G401.6 (cell line): ENCODE results near the gene TRA2A.
"Not testable (repeated sequence)": the region's sequence is repeated elsewhere in the genome, so short reads cannot be mapped to it uniquely, and the experiment has no call there.

Experiments
- FAIRE-seq: peaks from 2 replicates; lab custom pipeline; 2012; peaks lifted over from hg19 to GRCh38; lab: Jason Lieb, UNC

TRA2A gene

DNA sequence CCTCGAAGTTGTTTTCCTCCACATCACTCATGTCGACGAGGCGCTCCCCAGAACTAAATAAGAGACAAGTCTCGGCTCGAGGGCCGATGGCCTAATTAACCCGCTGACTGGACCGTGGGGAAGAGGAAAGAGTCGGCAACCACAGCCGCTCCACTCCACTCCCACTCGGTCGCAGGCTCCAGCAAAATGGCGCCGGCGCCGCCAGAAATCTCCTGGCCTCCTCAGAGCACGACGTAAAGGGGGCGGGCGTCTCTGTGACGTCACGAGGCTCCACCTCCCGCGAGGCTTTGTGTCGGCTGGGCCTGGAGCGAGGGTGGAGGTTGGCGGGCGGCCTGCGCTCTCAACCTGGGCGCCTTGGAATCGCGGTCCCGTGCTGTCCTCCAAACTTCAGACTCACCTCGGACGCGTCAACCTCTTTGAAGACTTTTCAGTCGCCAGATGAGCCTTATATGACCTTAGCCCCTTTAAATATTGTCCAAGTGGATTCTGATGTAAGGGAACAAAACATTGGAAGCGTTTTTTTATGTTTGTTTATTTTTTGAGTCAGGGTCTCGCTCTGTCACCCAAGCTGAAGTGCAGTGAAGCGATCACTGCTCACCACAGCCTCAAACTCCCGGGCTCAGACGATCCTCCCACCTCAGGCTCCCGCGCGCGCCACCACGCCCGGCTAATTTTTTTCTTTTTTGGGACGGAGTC, at the start of gene TRA2A:
TSS of gene TRA2A (minus strand) at position 188 of the 696 bp plus-strand sequence. CDS start at position 31, 157 bp downstream.
- FAIRE-seq: peak; percentile 97

GRCh38 chr7:23570592-23571200, 38.9 kb upstream of the TRA2A start:
- FAIRE-seq: peak; percentile 95

DNA sequence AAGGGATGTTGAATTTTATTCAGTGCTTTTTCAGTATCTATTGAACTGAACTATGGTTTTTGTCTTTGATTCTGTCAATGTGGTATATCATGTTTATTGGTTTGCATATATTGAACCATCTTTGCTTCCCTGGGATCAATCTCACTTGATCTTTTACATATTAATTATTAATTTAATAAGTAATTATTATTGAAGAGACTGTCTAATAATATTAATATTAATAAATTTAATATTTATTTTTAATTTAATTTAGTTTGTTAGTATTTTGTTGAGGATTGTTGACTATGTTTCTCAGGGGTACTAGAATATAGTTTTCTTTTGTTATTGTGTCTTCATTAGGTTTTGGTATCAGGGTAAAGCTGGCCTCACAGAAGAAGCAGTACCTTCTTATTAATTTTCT, 26.5 kb upstream of the TRA2A start:
- FAIRE-seq: peak; percentile 95

- FAIRE-seq: no peak
Observed at GRCh38 chr7:23547662-23548061, 15.9 kb upstream of the TRA2A start.

GRCh38 chr7:23546897-23547572, 15.3 kb upstream of the TRA2A start:
- peak; percentile 100 for FAIRE-seq

DNA sequence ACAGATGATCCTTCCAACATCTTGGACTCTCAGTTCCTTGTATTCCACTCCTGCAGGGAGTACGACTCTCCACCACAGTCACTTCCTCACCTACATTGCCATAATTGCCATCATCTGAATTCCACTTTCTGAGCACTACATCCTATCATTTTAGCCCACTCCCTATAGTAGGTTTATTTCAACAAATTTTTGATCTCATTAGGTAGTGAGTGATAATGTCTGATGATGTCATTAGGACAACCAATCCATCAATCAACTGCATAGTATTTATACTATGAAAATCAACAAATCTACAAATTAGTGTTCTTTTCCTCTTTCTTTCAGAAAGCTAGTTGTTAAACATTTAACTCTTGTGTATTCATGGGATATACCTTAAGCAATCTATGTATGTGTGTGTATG, 13.7 kb upstream of the TRA2A start:
- FAIRE-seq: peak; percentile 56

DNA sequence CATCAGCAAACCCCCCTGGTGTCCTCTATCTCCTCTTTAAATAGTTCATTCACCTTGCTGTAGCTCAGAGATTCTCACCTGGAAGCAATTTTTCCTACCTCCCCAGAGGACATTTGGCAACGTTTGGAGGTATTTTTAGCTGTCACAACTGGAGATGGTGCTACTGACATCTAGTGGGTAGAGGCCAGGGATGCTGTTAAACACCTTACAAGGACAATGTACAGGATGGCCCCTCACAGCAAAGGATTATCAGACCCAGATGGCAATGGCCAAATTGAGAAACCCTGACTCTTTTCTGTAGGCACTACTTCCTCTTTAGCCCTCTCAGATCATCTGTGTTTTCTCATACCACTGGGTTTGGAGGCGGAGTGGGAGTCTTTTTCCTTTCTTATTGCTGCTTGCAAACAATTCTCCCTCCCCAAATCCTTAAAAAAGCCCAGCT, 13.2 kb upstream of the TRA2A start:
- peak; percentile 95 for FAIRE-seq

- no peak for FAIRE-seq
Observed at GRCh38 chr7:23542752-23543151, 11.0 kb upstream of the TRA2A start.

DNA sequence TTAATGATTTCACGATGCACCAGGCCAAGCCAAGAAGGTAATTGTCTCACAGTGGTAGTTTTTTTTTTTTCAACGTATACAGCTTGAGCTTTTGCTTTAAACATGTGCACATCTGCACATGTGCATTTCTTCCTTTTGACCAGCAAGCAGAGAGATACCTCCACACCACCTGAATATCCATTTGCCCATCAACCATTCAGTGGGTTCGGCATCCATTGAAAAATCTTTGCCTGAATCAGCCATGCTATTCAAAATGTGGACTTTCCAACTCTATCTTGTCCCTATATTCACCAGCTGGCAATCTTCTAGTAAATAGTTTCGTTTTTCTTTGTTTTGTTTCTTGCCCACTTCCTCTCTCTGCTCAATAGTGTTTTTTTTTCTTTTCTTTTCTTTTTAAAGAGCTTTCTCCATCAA, 7.7 kb upstream of the TRA2A start:
- peak; percentile 11 for FAIRE-seq

- no peak for FAIRE-seq
Observed at GRCh38 chr7:23538301-23538700, 6.5 kb upstream of the TRA2A start.

- peak; percentile 65 for FAIRE-seq
Observed at GRCh38 chr7:23533238-23533604, 1.4 kb upstream of the TRA2A start.

DNA sequence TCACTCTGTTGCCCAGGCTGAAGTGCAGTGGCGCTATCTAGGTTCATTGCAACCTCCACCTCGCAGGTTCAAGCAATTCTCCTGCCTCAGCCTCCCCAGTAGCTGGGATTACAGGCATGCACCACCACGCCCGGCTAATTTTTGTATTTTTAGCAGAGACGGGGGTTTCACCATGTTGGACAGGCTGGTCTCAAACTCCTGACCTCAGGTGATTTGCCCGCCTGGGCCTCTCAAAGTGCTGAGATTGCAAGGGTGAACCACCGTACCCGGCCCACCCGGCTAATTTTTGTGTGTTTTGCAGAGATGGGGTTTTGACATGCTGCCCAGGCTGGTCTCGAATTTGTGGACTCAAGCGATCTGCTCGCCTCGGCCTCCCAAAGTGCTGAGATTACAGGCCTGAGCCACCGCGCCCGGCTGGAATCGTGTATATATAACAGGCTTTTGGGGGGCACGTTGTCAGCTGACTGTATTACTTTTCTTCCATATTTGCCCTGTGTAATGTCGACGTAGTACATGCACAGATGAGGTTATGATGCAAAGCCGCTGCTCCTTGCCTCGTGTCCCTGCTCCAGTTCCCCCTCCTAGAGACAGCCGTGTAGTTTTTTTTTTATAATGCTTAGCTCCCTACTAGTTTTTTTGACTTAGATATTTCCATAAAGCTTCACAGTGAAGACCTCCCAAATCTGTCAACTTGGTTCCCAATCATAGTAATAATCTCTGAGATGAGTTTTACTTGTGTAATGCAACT, 883 bp upstream of the TRA2A start:
- FAIRE-seq: no peak

- no peak for FAIRE-seq
Observed at GRCh38 chr7:23531050-23531793, 559 bp downstream of the TRA2A start.

- peak; percentile 33 for FAIRE-seq
Observed at GRCh38 chr7:23530405-23530804, 1.4 kb downstream of the TRA2A start.

GRCh38 chr7:23529262-23529859, 2.4 kb downstream of the TRA2A start:
- no peak for FAIRE-seq

DNA sequence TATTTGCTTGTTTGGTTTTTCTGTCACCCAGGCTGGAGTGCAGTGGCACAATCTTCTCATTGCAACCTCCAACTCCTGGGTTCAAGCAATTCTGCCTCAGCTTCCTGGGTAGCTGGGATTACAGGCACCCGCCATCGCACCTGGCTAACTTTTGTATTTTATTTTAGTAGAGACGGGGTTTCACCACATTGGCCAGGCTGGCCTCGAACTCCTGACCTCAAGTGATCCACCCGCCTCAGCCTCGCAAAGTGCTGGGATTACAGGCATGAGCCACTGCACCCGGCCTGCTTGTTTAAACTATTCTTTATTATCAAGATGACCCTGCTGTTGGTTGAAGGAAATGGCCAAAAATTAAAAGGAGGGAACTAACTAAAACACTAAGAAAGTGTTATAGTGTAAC, 6.2 kb downstream of the TRA2A start:
- FAIRE-seq: not testable (repeated sequence)

DNA sequence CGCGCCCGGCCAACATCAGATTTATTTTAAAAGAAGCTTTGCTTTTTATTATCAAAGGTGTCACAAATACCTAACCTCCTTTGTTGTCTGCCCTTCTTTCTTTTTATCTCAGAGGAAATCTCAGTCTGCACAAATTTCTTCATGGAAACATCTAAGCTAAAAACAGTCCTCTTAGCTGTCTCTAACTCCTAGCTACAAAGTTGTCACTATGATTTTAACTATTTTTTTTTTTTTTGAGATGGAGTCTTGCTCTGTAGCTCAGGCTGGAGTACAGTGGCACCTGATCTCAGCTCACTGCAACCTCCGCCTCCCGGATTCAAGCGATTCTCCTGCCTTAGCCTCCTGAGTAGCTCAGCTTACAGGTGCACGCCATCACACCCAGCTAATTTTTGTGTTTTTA, 7.3 kb downstream of the TRA2A start:
- no peak for FAIRE-seq

DNA sequence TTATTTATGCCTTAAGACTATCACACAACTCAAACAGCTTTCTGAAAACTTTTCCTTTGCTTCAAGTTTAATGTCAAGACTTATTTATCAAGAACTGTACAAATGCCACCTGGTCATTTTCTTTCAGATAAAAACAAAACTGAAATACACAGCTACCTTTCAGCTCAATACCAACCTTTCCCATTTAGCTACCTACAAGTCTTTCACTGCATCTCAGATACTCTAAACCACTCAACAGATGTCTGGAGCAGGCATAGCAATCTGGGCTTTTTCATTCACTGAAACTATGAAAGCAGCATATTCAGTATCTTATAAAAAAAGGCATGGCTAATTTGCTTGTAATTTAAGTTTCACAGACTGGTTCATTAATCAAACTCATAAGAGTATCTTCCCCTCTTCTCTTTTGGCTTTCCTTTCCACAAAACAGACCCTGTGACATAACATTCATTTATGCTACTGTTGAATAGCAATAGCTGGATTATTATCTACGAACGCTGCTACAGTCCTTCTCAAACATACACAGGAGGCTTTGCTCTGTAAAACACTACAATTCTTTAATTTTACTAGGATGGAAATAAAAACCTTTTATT, 8.2 kb downstream of the TRA2A start:
- peak; percentile 67 for FAIRE-seq

DNA sequence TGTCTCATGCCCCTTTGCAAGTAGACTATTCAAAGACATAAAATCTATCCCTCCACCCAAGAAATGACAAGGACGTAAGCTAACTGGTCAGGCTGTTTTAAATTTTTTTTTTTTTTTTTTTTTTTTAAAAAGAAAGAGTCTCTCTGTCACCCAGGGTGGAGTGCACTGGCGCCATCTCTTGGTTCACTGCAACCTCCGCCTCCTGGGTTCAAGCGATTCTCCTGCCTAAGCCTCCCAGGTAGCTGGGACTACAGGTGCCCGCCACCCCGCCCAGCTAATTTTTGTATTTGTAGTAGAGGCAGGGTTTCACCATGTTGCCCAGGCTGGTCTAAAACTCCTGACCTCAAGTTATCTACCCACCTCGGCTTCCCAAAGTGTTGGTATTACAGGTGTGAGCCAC, 11.2 kb downstream of the TRA2A start:
- no peak for FAIRE-seq

GRCh38 chr7:23514755-23515154, 17.0 kb downstream of the TRA2A start:
- FAIRE-seq: peak; percentile 6

GRCh38 chr7:23513746-23514145, 18.0 kb downstream of the TRA2A start:
- peak; percentile 75 for FAIRE-seq
